ENCODE data around the gene M1AP.

The M1AP gene

GRCh38 chr2:74526649-74527230, 121.4 kb downstream of the M1AP start:
- no peak for DNase-seq (ENCODE audit: low read depth in 2 of 2)

DNA sequence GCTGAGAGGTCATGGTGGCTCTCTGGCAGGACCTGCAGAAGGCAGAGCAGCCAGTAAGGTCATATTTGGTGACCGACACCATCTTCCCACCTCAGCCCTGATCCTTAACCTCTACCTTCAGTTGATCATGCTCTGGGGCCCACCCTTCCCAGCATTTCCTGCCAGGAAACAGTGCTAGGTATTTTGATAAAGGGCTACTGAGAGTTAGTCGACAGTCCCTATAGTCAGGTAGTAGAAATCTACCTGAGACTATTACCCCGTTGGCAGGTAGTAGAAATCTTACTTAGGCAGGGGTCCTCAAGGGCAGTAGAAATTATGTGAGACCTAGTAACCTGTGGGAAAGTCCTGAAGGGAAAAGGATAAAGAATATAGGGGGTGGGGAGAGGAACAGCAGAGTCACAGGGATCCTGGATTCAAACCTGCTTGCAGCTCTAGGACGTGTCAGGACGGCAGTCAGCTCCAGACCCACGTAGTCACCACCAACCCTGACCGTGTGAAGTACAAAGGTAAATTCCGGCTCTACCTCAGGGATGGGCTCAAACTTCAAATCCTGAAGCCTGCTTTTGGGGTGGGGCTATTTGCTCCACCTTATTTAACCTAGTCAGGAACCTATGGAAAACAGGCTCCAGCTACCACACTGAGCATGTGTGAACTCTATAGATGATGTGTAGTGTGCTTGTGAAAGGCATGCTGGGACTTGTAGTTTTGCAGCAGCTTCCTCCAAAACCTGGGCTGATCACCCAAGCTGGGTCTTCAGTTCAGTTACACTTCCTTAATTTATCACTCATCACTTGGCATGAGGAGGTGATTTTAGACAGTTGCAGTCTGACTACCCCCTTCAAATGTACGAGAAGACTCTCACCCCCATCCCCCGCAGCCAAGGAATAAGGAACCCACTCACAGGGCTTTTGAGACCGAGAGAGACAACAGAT, 122.1 kb downstream of the M1AP start, which contains the start of gene DQX1:
Gene DQX1, minus strand, starts transcription at position 515 of the 932 bp plus-strand sequence. Its CDS starts 502 bp downstream, at position 13.
- no peak for DNase-seq (ENCODE audit: low read depth in 2 of 2)

GRCh38 chr2:74524955-74525716, 123.0 kb downstream of the M1AP start:
- no peak for DNase-seq (ENCODE audit: low read depth in 2 of 2)

DNA sequence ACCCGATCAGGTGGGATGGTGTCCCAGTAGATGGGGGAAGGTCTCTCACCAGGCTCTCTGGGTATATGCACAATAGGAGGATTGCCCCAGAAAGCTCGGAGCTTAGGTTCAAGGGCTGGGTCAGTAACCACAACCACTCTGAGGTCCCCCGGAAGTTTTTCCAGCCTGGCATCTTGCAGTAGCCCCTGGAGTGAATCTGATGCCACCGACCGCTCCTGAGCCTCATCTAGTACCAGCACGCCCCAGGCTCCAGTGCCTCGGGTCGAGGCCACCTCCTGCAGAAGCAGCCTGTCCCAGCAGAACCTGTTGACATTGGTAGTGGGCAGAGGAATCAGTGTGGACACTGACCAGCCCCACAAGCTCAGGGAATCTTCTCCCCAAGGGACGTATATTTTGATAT, 124.1 kb downstream of the M1AP start:
- no peak for DNase-seq (ENCODE audit: low read depth in 2 of 2)

DNA sequence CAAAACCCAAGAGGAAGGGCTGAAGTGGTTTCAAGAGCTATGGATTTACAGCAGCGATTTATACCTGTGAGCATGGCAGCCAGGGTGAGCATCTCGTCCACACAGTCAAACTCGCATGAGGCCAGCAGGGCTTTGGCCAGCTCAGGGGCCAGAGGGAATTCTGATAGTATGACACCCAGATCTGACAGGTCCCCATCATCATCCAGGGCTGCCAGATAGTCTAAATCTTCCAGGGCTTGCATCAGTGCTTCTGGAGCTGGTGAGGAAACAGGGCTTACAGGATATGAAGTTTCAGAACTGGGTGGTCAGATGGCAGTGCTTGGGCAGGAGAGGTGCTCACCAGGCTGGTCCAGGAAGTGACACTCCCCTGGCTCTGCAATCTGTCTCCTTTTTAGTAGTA, 125.6 kb downstream of the M1AP start:
- no peak for DNase-seq (ENCODE audit: low read depth in 2 of 2)

DNA sequence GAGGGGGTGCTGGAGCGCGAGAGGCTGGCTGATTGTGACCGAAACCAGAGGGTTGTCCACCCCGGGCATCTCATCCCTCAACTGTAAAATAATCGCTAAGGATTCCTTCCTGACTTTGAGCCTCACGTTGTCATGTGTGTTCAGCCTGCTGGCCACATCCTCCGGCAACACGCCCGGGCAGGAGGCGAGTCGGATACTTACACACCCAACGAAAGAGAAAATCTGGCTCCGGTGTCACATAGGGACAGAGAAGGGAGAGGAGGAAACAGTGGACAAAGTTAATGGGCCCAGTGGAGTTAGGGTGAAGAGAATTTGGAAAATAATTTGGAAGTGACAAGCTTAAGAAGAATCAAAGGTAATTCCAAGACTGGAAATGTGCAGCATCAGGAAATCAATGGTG, 131.5 kb downstream of the M1AP start:
- DNase-seq (ENCODE audit: low read depth in 2 of 2), result no peak

- peak; percentile 61 to 67 for DNase-seq (ENCODE audit: low read depth in 2 of 2)
These were observed 132.0 kb downstream of the M1AP start for GRCh38 chr2:74515981-74516633.

GRCh38 chr2:74515271-74515980, 132.7 kb downstream of the M1AP start:
- DNase-seq (ENCODE audit: low read depth in 2 of 2), result no peak

DNA sequence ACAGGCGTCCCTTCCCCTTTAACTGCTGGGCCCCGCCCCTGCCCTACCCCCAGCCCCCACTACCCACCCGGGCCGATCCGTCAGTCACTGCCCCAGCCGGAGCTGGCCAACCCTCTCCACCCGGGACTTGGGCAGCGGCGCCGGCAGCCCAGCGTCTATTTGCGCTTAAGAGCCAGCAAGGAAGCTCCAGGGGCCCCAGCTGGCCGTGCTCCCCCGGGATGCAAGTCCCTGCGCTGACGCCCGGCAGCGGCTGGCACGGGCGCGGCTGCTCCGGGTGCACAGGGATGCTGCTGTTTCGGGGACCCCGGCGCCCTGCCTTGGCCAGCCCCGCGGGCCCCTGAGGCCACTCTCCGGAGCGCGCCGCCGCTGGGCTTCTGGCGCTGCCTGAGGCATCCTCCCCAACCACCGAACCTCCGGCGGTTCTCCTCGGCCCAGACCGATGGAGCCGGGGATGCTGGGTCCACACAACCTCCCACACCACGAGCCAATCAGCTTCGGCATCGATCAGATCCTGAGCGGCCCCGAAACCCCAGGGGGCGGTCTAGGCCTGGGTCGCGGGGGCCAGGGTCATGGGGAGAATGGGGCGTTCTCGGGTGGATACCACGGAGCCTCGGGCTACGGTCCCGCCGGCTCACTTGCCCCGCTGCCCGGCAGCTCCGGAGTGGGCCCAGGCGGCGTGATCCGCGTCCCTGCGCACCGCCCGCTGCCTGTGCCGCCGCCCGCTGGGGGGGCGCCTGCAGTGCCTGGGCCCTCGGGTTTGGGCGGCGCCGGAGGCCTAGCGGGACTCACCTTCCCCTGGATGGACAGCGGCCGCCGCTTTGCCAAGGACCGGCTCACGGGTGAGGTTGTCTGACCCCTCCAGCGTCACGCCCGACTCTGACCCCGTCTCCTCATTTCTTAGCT, 133.5 kb downstream of the M1AP start, which contains the start of gene TLX2:
Gene TLX2, plus strand, starts transcription at position 83 of the 903 bp plus-strand sequence. Its CDS starts 357 bp downstream, at position 440.
- no peak for DNase-seq (ENCODE audit: low read depth in 2 of 2)

- no peak for DNase-seq (ENCODE audit: low read depth in 2 of 2)
These were observed 134.3 kb downstream of the M1AP start for GRCh38 chr2:74513605-74514367.

GRCh38 chr2:74512744-74513604, 135.2 kb downstream of the M1AP start:
- DNase-seq (ENCODE audit: low read depth in 2 of 2), result no peak

- no peak for DNase-seq (ENCODE audit: low read depth in 2 of 2)
These were observed 136.8 kb downstream of the M1AP start for GRCh38 chr2:74511104-74511989.

DNA sequence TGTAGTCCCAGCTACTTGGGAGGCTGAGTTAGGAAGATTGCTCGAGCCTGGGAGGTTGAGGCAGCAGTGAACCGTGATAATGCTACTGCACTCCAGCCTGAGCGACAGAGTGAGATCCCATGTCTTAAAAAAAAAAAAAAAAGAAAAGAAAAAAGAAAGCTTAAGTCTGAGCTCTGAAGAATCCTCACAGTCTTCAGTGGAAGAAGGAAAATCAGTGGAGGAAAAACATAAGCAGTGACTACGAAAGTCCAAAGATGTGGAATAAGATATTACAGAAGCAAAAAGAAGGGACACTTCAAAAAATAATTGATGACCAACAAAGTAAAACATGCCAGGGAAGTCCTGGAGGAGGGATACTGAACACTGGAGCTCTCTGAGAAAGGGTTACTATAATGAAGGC, 137.9 kb downstream of the M1AP start:
- no peak for DNase-seq (ENCODE audit: low read depth in 2 of 2)

DNA sequence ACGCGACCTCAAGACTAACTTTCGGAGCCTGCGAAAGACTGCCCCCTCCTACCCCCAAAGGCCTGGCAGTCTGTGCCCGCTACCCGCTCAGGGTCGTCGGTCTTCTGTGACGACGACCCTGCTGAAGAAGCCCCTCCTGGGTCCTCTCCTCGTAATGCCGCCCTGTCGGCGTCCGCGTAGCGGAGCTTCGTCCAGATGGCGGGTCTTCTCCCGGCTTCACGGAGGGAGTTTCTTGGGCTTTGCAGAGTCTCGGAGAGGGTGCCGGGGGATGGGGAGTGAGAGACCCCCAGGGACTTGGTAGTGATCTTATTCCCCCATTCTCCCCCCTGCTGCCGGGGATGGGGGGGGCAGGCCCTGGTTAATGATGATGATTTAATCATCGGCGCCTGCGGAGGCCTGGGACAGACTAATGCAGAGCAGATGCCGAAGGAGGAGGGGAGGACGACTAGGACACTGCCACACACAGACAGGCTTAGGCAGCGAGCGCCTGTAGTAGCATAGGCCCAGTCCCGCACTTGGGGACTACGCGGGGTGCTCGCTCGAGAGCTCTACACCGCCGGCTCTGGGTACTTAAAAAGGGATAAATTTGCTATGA, 140.1 kb downstream of the M1AP start:
- no peak for DNase-seq (ENCODE audit: low read depth in 2 of 2)

All from stimulated activated CD8-positive, alpha-beta memory T cell treated with anti-CD3 and anti-CD28 coated beads, Interleukin-15, amount 100 ng/mL, for 48 hours (primary cell).